Kidney tubule cell (primary cell): ENCODE results near the gene PDGFRB.

Experiments used
- DNase-seq: peaks from one replicate; pipeline ENCODE4 v3.0.0-alpha.2; 2018; ENCODE audit warnings: low spot score

PDGFRB gene

GRCh38 chr5:150065886-150066285, 89.8 kb downstream of the PDGFRB start:
- DNase-seq, result no peak

GRCh38 chr5:150065346-150065745, 90.3 kb downstream of the PDGFRB start:
- peak; percentile 48 for DNase-seq

GRCh38 chr5:150064681-150065220, 90.9 kb downstream of the PDGFRB start:
- no peak for DNase-seq
